GM10266 (cell line): ENCODE data around the gene PARD3B.

Source experiments
- DNase-seq: peaks from one replicate; pipeline ENCODE4 v3.0.0; 2012; ENCODE audit errors: extremely low spot score
- TF ChIP-seq, protein P1 (sequence below): IDR thresholded peaks from 2 replicates; pipeline ENCODE4 v1.5.1; 2012; ENCODE audit warnings: mild to moderate bottlenecking, low read depth; ENCODE audit not compliant: control insufficient read depth, insufficient read depth; ENCODE audit errors: missing control alignments

The PARD3B gene

DNA sequence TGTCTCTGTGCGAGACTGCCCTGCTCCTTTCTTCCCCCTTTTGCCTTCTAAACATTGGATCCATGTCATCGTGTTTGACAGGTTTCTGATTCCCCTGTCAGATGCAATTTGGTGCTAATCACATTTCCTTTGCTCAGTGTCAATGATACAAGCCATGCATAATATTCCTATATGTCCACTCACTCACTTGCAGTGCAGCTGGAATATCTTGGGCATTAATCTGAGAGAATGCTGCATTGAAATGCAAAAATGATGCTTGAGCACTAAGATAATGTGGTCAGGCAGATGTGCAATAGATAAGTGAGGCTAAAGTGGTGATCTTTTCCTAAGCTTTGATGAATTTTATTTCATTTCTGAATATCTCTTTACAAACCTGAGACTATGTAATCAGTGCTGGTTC is 375.5 kb downstream of the PARD3B start:
- DNase-seq = no peak
- TF ChIP-seq, protein P1, sequence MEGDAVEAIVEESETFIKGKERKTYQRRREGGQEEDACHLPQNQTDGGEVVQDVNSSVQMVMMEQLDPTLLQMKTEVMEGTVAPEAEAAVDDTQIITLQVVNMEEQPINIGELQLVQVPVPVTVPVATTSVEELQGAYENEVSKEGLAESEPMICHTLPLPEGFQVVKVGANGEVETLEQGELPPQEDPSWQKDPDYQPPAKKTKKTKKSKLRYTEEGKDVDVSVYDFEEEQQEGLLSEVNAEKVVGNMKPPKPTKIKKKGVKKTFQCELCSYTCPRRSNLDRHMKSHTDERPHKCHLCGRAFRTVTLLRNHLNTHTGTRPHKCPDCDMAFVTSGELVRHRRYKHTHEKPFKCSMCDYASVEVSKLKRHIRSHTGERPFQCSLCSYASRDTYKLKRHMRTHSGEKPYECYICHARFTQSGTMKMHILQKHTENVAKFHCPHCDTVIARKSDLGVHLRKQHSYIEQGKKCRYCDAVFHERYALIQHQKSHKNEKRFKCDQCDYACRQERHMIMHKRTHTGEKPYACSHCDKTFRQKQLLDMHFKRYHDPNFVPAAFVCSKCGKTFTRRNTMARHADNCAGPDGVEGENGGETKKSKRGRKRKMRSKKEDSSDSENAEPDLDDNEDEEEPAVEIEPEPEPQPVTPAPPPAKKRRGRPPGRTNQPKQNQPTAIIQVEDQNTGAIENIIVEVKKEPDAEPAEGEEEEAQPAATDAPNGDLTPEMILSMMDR = no peak

DNA sequence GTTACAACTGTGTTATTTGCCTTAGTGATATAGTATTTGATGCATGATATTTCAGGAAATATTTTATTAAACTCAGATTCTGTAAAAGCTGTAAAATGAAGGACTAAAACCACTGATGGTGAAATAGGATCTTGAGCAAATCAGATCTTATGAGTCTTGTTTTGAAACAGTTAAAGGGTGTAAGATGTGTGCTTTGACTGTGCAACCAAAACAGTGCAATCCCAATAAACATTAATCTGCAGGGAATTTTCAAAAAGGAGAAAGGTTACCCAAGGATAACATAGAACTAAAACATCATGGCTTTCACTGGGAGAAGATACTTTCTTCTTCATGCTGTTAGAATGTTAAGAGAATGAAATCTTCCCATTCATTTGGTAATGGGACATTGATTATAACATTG is 378.7 kb downstream of the PARD3B start:
- TF ChIP-seq, protein P1 = no peak
- no peak for DNase-seq

DNA sequence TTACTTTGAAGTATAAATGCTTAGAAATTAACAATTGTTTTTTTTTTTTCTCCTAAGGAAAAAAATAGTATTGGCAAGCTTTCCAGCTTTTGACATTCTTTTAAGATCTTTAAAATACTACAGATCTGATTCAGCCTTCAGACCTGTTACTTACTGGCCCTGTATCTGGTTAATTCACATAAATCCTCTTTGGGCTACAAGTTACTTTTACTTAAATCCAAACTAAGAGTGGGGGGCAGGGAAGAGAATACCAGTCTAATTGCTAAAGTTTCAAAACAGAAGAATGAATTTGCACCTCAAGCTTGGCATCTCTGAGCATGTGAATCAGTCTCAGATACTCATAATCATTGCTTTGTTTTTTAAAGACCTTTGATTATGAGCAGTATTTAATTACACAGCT is 386.3 kb downstream of the PARD3B start:
- DNase-seq = no peak
- TF ChIP-seq, protein P1 = no peak

DNA sequence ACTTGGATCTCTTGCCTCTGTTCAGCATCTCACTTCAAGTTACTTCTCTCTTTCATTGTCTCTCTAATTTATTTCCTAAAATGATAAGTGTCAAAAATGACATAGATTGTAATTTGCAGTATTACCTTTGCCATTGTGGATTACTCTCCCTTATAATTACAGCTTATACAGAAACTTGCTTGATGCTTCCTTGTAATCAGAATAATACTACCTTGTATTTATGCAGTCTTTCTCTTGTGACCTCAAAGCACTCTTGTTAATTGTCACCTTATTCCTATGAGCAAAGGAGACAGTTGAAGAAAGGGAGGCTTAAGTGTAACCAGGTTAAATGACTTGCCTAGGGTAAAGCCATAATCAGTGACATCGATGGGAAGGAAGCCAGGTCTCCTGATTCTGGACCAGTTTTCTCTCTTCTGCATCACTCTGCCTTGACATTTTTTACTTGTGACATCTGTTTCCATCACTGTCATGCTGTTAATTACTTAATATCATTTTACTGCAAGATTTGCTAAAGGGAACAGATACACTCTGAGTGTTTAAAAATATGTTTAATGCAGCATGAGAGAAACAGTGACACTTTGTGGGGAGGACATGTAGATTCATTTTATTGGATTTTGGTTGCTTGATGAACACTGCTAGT is 388.6 kb downstream of the PARD3B start:
- no peak for DNase-seq
- TF ChIP-seq, protein P1 = no peak

DNA sequence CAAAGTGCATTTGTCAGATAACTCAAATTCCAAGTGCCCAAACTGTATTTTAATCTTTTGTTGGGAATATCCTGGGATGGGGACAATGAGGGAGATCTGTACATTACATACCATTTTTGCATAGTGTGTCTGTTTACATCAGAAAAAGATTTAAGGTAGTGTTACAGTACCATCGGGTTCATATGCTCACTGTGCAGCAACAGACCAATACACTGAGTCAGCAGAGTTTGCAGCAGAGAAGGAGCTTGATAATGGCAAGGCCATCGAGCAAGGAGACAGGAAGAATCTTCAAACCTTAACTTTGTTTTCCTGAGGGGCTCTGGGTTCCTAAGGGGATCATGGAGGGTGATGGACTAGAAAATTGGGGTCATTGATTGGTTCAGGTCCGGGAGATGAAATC is 399.7 kb downstream of the PARD3B start:
- TF ChIP-seq, protein P1 = no peak
- DNase-seq = no peak

DNA sequence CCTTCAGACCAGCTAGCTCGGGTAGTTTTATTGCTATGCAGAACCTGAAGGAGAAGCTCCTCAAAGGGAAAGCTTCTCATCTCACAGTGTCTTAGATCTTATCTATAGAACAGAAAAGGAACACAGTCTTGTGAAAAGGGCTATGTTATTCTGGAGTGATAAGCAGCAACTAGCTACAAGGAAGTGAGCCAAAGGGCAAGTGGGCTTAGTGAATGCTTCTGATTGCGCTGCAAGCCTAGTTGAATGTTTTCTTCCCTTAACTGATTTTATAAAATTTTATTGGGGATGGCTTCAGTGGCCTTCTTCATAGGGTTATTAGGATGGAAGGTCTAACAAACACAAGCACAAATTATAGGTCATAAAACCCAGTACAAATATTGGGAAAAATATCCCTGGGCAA is 400.1 kb downstream of the PARD3B start:
- DNase-seq = no peak
- TF ChIP-seq, protein P1 = no peak

DNA sequence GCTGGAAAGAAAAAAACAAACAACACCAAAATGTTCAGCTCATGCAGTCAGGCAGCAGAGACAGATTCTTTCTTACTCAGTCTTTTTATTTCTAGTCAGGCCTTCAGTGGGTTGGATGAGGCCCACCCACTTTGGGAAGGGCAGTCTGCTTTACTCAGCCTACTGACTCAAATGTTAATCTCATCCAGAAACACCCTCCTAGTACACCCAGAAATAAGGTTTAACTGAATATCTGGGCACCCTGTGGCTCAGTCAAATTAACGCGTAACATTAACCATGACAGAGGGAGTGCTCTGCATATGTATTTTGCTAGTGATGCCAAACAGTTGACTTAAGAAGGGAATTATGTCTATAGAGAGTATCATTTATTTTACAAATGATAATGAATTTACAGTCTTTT is 401.6 kb downstream of the PARD3B start:
- TF ChIP-seq, protein P1 = no peak

More for the DNA sequence above, 401.6 kb downstream of the PARD3B start:
- DNase-seq = no peak
